ENCODE data around the gene TRIP10.

The TRIP10 gene

DNA sequence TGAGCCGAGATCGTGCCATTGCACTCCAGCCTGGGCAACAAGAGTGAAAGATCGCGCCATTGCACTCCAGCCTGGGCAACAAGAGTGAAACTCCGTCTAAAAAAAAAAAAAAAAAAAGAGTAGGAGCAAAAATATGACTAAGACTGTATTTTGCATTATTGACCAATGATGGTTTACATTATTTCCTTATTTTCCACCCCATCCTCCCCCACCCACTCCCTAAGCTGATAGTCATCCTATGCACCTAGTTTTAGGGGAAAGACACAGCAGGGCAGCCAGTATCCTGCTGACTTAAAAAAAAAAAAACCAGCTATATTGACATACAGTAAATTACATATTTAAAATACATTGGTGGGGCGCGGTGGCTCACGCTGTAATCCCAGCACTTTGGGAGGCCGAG lies 58.2 kb downstream of the TRIP10 start:
- DNase-seq (ENCODE audit: low spot score) = no peak

DNA sequence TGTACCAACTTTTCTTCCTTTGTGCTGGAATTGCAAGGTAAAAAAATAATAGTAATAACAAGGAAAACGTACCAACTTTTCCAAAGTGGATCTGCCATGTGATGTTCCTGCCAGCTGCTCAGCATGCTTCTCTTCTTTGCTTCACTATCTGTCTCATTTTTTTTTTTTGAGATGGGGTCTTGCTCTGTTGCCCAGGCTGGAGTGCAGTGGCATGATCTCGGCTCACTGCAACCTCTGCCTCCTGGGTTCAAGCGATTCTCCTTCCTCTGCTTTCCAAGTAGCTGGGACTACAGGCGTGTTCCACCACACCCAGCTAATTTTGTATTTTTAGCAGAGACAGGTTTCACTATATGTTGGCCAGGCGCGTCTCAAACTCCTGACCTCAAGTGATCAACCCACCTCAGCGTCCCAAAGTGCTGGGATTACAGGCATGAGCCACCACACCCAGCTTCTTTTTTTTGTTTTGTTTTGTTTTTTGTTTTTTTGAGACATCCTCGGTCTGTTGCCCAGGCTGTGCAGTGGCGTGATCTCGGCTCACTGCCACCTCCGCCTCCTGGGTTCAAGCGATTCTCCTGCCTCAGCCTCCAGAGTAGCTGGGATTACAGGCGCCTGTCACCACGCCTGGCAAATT lies 60.8 kb downstream of the TRIP10 start:
- DNase-seq (ENCODE audit: low spot score) = peak; percentile 41

GRCh38 chr19:6800991-6801484 lies 61.6 kb downstream of the TRIP10 start:
- DNase-seq (ENCODE audit: low spot score) = peak; percentile 27

All from activated CD4-positive, alpha-beta T cell treated with anti-CD3 and anti-CD28 coated beads, Interleukin-2, Interleukin-4, amounts not matched to agents 100 ng/mL and 50 ng/mL, durations not matched to agents 16 hours and 8 hours (primary cell).